ENCODE data around the gene CCDC126. TPM values are rescaled to one million over a fixed set of nuclear protein-coding genes. Genes with fewer than 3 reads are reported as not detected.

The CCDC126 gene
- total and polyA plus RNA-seq, 2 experiments from 2014 or later, result 5.7 to 6.6 TPM

DNA sequence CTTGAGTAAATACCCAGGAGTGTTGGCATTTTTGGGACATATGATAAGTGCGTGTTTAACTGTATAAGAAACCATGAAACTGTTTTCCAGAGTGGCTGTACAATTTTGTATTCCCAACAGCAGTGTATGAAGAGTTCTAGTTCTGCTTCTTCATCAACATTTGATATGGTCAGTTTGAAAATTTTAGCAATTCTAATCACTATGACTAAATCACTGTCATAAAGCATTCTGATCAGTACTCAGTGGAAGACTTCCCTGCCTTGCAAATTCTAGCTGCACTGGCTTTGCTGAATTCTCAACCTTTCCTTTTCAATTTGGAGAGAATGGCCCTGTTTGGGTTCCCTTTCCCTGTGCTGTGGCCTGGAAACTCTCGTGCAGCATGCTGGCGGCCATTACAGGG is 64.2 kb downstream of the CCDC126 start:
- Histone ChIP-seq H4K20me1 (replicated peaks; ENCODE audit: insufficient read depth) (no peaks in the 10 kb centered on the region), H3K36me3 (ENCODE audit: insufficient read depth) (peaks cover 8% of the 10 kb centered on the region; the same call in 1 of the 2 replicates), H3K9me2 (ENCODE audit: insufficient read depth) (peaks cover 14% of the 10 kb centered on the region; the same call in 1 of the 2 replicates), H3K27ac (ENCODE audit: low read depth) (peak overlapping the region; percentile 81), H3K4me1 (ENCODE audit: insufficient read depth) (peaks cover 18% of the 10 kb centered on the region), H3K79me2 (replicated peaks; ENCODE audit: insufficient read depth) (no peaks in the 10 kb centered on the region), H2AFZ (no peak overlapping the region), H3F3A (replicated peaks; ENCODE audit: low read depth) (no peaks in the 10 kb centered on the region), H3K4me3 (no peak overlapping the region), H3K4me2 (no peak overlapping the region), H3K27me3 (ENCODE audit: insufficient read depth) (no peaks in the 10 kb centered on the region)
- Mint-ChIP-seq H3K4me3 (peak overlapping the region; percentile 26; the same call in 1 of the 3 replicates), H3K27me3 (ENCODE audit: insufficient read depth, low read depth, poor library complexity) (peaks cover 4% of the 10 kb centered on the region), H3K9me3 (peaks cover 32% of the 10 kb centered on the region), H3K27ac (peak overlapping the region; percentile 94), H3K4me1 (peaks cover 25% of the 10 kb centered on the region), H3K36me3 (ENCODE audit: low read depth) (peaks cover 24% of the 10 kb centered on the region)
- ATAC-seq, result no peak
- TF ChIP-seq POLR2AphosphoS5 (IDR thresholded peaks at IDR 0.05; ENCODE audit: low read depth) (no peak), NANOG (IDR thresholded peaks at IDR 0.05; ENCODE audit: borderline replicate concordance) (no peak), JUNB (IDR thresholded peaks at IDR 0.05; ENCODE audit: unreplicated experiment) (no peak), EZH2 (IDR thresholded peaks at IDR 0.05; ENCODE audit: low read depth, unreplicated experiment) (no peak), ZNF114 (CRISPR knock-in tag; IDR thresholded peaks at IDR 0.05) (no peak)
- TF ChIP-seq, protein P1, sequence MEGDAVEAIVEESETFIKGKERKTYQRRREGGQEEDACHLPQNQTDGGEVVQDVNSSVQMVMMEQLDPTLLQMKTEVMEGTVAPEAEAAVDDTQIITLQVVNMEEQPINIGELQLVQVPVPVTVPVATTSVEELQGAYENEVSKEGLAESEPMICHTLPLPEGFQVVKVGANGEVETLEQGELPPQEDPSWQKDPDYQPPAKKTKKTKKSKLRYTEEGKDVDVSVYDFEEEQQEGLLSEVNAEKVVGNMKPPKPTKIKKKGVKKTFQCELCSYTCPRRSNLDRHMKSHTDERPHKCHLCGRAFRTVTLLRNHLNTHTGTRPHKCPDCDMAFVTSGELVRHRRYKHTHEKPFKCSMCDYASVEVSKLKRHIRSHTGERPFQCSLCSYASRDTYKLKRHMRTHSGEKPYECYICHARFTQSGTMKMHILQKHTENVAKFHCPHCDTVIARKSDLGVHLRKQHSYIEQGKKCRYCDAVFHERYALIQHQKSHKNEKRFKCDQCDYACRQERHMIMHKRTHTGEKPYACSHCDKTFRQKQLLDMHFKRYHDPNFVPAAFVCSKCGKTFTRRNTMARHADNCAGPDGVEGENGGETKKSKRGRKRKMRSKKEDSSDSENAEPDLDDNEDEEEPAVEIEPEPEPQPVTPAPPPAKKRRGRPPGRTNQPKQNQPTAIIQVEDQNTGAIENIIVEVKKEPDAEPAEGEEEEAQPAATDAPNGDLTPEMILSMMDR (conservative IDR thresholded peaks at IDR 0.05; ENCODE audit: low read depth in 2 of 2), result no peak
- TF ChIP-seq, protein P2, sequence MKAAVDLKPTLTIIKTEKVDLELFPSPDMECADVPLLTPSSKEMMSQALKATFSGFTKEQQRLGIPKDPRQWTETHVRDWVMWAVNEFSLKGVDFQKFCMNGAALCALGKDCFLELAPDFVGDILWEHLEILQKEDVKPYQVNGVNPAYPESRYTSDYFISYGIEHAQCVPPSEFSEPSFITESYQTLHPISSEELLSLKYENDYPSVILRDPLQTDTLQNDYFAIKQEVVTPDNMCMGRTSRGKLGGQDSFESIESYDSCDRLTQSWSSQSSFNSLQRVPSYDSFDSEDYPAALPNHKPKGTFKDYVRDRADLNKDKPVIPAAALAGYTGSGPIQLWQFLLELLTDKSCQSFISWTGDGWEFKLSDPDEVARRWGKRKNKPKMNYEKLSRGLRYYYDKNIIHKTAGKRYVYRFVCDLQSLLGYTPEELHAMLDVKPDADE (IDR thresholded peaks at IDR 0.05), result no peak
- TF ChIP-seq, protein P3, sequence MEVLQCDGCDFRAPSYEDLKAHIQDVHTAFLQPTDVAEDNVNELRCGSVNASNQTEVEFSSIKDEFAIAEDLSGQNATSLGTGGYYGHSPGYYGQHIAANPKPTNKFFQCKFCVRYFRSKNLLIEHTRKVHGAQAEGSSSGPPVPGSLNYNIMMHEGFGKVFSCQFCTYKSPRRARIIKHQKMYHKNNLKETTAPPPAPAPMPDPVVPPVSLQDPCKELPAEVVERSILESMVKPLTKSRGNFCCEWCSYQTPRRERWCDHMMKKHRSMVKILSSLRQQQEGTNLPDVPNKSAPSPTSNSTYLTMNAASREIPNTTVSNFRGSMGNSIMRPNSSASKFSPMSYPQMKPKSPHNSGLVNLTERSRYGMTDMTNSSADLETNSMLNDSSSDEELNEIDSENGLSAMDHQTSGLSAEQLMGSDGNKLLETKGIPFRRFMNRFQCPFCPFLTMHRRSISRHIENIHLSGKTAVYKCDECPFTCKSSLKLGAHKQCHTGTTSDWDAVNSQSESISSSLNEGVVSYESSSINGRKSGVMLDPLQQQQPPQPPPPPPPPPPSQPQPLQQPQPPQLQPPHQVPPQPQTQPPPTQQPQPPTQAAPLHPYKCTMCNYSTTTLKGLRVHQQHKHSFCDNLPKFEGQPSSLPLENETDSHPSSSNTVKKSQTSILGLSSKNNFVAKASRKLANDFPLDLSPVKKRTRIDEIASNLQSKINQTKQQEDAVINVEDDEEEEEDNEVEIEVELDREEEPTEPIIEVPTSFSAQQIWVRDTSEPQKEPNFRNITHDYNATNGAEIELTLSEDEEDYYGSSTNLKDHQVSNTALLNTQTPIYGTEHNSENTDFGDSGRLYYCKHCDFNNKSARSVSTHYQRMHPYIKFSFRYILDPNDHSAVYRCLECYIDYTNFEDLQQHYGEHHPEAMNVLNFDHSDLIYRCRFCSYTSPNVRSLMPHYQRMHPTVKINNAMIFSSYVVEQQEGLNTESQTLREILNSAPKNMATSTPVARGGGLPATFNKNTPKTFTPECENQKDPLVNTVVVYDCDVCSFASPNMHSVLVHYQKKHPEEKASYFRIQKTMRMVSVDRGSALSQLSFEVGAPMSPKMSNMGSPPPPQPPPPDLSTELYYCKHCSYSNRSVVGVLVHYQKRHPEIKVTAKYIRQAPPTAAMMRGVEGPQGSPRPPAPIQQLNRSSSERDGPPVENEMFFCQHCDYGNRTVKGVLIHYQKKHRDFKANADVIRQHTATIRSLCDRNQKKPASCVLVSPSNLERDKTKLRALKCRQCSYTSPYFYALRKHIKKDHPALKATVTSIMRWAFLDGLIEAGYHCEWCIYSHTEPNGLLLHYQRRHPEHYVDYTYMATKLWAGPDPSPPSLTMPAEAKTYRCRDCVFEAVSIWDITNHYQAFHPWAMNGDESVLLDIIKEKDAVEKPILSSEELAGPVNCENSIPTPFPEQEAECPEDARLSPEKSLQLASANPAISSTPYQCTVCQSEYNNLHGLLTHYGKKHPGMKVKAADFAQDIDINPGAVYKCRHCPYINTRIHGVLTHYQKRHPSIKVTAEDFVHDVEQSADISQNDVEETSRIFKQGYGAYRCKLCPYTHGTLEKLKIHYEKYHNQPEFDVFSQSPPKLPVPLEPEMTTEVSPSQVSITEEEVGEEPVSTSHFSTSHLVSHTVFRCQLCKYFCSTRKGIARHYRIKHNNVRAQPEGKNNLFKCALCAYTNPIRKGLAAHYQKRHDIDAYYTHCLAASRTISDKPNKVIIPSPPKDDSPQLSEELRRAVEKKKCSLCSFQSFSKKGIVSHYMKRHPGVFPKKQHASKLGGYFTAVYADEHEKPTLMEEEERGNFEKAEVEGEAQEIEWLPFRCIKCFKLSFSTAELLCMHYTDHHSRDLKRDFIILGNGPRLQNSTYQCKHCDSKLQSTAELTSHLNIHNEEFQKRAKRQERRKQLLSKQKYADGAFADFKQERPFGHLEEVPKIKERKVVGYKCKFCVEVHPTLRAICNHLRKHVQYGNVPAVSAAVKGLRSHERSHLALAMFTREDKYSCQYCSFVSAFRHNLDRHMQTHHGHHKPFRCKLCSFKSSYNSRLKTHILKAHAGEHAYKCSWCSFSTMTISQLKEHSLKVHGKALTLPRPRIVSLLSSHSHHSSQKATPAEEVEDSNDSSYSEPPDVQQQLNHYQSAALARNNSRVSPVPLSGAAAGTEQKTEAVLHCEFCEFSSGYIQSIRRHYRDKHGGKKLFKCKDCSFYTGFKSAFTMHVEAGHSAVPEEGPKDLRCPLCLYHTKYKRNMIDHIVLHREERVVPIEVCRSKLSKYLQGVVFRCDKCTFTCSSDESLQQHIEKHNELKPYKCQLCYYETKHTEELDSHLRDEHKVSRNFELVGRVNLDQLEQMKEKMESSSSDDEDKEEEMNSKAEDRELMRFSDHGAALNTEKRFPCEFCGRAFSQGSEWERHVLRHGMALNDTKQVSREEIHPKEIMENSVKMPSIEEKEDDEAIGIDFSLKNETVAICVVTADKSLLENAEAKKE (CRISPR knock-in tag; IDR thresholded peaks at IDR 0.05), result no peak
- no peak for DNase-seq (ENCODE audit: low spot score)
